LHCN-M2 (cell line): ENCODE results near the gene SIL1. TPM values are rescaled to one million over a fixed set of nuclear protein-coding genes. Genes with fewer than 3 reads are reported as not detected.
"Not testable (repeated sequence)": the region's sequence is repeated elsewhere in the genome, so short reads cannot be mapped to it uniquely, and the experiment has no call there.

ENCODE experiments used
- DNase-seq: peaks from one replicate; pipeline ENCODE4 v3.0.0-alpha.2; 2012; ENCODE audit warnings: low read depth
- total RNA-seq: library from RNA; depleted of rRNA; stranded (reverse); fragments of >200 nt; gene quantifications from 2 replicates; pipeline ENCODE4 v1.2.3, GENCODE V29; 2014

The SIL1 gene
- total RNA-seq, 1 experiment from 2014 or later = 41.4 TPM

DNA sequence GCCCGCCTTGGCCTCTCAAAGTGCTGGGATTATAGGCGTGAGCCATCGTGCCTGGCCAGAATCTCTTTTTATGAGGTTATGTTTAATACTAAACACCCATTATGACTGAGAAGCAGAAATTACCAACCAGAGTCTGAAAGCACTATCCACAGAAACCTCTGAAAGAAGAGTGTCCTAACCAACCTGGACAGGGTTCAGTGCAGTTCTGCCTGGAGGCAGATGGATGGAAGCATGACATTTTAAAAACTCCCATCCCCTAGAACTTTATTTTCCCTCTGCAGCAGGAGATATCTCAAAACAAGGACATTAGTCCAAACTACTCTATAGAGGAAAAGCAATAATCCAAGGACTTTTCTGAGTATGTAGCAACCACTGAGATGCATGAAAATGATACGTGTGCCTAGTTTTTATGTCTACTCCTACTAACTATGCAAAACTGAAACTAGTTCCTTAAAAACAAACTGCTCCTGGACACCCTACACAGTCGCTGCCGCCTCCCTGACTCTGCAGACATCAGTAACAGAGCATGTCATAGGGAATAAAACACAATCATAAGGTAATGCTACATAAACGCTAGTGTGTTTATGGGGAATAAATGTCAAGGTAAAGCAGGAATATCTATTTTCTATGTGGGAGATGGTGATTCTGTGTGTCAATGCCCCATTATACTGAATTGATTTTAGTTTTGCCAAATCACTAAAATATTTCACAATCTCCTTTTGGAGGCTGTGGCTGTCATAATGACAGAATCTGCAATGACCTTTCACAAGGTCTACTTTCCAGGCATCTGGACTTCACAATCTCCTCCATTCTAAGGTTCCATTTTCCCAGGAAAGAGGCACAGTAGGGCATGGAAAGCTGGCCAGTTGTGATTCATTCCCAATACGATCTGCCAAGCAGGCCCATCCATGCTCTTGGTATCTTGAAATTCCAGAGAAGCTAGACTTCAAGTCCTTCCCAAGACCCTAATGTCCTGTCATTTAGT, 122.8 kb downstream of the SIL1 start:
- DNase-seq = no peak

DNA sequence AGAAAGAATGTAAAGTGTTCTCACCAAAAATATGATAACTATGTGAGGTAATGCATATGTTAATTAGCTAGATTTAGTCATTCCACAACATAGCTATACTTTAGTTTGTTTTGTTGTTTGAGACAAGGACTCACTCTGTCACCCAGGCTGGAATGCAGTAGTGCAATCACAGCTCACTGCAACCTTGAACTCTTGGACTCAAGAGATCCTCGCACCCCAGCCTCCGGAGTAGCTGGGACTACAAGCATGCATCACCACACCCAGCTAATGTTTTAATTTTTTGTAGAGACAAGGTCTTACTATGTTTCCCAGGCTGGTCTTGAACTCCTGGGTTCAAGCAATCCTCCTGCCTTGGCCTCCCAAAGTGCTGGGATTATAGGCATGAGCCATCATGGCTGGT, 124.2 kb downstream of the SIL1 start:
- DNase-seq = not testable (repeated sequence)

DNA sequence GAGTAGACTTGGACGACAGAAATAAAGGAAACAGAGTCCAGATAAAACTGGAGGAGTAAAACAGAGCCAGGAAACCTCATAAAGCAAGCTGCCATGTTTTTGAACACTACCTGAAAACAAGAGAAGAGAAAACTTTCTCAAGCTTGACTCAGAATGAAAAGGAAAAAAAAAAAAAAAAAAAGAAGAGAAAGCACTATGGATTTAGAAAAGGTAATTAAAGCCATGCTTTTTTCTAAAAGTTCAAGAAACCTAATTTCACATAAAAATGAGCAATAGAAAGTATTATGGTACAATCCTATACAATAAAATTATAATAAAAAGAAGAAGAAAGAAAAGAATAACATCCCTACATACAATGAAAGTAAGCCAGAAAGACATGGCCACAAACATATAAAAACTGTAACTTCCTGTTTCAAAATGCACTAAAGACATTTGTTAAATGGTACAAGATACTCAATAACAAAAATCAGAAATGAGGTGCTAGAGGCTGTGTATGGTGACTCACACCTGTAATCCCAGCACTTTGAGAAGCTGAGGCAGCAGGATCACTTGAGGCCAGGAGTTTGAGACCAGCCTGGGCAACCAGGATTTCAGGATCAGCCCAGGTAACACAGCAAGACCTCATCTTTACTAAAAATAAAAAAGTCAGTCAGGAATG, 129.5 kb downstream of the SIL1 start:
- no peak for DNase-seq

GRCh38 chr5:139068060-139068459, 130.1 kb downstream of the SIL1 start:
- DNase-seq = no peak

DNA sequence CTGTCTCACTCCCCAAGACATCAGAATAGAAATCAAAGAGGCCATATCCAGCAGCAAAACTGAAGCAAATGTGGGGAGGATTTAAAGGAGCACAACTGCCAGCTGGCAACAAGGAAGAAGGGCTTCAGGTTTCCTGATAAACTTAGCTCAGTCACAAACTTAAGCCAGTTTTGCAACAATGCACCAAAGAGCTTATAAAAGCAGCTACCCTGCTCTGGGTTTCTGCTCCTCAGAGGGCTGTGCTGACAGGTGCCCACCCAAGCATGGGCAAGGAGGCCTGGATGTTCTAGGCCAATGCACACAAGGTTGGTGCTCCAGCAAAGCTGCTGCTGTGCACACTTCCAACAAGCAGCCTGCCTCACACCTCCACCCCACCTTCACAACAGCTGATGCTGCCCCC, 132.9 kb downstream of the SIL1 start:
- no peak for DNase-seq

GRCh38 chr5:139064613-139065012, 133.6 kb downstream of the SIL1 start:
- no peak for DNase-seq

- no peak for DNase-seq
Observed at GRCh38 chr5:139063664-139064054, 134.5 kb downstream of the SIL1 start.

- no peak for DNase-seq
Observed at GRCh38 chr5:139062910-139063663, 135.1 kb downstream of the SIL1 start.

DNA sequence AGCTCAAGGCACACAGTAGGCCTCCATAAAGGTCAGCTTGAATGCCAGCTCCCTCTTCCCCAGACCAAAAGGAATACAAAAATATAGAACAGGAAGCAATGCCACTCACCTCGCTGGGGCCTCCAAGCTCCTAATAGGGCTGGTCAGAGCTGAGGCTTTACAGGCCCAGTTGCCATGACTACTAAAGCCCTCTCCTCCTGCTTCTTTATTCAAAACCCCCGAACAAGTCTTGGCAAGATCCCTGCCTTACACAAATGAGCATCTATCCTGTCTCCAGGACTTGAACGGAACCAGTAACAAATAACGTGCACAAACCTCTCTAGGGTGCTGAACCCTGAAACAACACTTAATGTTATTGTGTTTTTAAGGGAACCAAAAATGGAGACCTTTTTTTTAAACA, 136.3 kb downstream of the SIL1 start:
- DNase-seq = no peak

GRCh38 chr5:139061274-139061673, 136.9 kb downstream of the SIL1 start:
- DNase-seq = peak; percentile 83

DNA sequence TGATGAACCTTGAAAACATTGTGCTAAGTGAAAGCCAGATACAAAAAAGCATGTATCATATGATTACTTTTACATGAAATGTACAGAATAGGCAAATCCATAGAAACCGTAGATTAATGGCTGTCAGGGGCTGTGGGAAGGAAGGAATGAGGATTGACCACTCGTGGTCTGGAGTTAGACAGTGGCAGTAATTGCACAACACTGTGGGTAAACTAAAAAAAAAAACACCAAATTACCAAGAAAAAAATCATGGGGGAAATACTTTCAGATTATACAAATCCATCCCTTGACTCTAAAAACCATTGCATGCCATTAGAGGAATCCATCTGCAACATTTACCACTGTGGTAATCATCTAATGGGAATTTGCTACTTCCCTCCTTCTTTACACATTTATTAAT, 140.0 kb downstream of the SIL1 start:
- DNase-seq = peak; percentile 48

DNA sequence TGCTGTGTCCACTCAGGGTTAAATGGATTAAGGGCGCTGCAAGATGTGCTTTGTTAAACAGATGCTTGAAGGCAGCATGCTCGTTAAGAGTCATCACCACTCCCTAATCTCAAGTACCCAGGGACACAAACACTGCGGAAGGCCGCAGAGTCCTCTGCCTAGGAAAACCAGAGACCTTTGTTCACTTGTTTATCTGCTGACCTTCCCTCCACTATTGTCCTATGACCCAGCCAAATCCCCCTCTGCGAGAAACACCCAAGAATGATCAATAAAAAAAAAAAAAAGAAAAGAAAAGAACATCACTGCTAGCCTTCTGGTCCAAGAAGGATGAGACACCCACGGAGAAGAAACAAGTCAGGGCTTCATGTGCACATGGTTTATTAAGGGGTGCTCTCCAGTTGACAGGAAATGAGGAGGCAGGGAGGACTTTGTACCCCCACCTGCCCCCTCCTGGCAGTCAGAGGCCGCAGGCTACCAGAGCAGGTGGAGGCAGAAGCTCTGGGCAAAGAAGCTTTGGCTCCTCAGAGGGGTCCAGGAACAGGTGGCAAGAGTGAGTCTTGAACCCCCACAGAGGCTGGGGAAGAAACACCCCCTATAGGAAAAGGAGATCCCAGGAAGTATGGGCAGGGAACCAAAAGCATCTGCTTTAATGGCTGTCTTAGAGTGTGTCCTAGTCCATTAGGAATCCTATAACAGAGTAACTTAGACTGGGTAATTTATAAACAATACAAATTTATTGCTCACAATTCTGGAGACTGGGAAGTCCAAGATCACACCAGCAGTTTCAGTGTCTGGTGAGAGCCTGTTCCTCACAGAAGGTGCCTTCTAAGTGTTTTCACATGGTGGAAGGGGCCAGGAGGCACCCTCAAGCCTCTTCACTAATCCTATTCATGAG, 140.9 kb downstream of the SIL1 start:
- DNase-seq = not testable (repeated sequence)

DNA sequence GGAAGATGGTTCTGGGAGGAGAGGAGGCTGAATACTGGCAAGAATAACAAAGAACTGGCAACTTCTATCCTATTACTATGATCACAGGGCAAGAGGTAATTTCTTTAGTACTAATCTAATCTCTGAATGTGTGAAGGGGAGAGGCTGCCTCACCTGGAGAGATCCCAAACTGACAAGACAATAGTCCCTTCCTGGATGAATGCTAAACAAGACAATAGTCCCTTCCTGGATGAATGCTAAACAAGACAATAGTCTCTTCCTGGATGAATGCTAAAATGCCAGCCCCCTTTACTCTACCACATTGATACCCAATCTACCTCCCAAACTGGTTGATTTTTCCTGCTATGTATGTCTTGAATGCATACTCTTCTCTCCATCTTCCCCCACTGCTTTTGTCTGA, 145.2 kb downstream of the SIL1 start:
- DNase-seq = no peak

GRCh38 chr5:139051392-139051791, 146.8 kb downstream of the SIL1 start:
- no peak for DNase-seq

- no peak for DNase-seq
Observed at GRCh38 chr5:139050432-139050831, 147.7 kb downstream of the SIL1 start.

- DNase-seq = no peak
Observed at GRCh38 chr5:139049780-139050179, 148.4 kb downstream of the SIL1 start.

DNA sequence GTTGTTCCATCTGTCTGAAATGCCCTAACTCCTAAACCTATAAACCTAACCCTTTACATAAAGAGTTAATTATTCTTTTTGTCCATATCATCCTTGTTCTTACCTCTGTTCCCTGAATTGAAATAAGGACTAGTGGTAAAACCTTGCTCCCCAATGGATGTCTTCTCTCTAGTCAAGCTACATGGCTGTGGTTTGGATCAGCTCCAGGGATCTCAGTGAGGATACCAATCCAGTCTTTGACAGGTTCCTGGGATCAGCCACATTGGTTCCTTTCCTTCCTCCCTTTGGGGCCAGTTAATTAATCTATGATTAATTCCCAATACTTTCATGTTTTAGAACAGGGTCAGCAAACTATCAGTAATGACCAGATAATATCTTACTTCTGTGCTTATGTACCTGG, 151.6 kb downstream of the SIL1 start:
- peak; percentile 26 for DNase-seq

- no peak for DNase-seq
Observed at GRCh38 chr5:139043157-139043905, 154.8 kb downstream of the SIL1 start.

DNA sequence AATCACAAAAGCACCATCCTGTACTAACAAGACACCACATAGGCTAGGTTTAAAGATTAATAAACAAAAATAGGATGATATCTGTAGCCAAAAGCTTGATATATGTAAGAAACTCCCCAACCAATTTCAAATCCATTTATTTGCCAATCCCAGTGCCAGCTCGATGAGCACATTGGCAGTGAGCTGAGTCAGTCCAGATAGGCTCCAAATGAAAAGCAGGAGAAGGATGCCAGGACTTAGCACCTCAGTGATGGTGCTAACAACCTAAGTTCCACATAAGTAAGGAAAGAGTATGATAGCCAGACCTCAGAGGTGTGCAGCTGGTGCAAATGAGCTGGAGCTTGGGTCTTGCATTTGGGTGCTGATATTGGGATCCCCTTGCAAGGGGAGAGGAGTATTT, 158.1 kb downstream of the SIL1 start:
- no peak for DNase-seq

- no peak for DNase-seq
Observed at GRCh38 chr5:139038613-139039305, 159.4 kb downstream of the SIL1 start.
